C4-2B (cell line): Measurements from ENCODE around the gene SMCO3.

ENCODE experiments used
- H3K27ac ChIP-seq: fragments of 450-650 bp; 2 replicates; pipeline ENCODE4 v1.5.1; 2017
- ZFX ChIP-seq: fragments of 450-650 bp; IDR thresholded peaks from 2 replicates; pipeline ENCODE4 v1.6.1; 2017
- TF ChIP-seq, protein P1 (sequence below): fragments of 450-650 bp; conservative IDR thresholded peaks from 2 replicates; pipeline ENCODE4 v1.5.1; 2017; ENCODE audit warnings: mild to moderate bottlenecking

Gene SMCO3

DNA sequence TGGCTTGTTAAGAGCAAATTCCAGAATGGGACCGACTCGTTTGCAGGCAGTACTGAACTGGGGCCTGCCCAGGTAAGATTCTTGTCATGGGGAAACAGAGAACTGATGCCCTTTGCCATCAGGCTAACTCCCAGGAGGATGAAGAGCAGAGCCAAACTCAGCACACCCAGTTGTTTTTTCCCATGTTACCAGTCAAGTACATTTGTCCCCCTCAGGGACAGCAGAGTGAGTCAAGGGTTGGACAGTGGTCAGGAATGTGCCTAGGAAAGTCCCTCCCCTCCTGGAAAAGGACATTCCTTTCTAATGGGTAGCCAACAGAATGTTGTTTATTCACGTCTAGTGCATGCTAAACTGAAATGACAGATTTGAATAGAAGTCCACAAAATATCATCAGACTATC is 27.8 kb upstream of the SMCO3 start:
- TF ChIP-seq ZFX: no peak
- TF ChIP-seq, protein P1, sequence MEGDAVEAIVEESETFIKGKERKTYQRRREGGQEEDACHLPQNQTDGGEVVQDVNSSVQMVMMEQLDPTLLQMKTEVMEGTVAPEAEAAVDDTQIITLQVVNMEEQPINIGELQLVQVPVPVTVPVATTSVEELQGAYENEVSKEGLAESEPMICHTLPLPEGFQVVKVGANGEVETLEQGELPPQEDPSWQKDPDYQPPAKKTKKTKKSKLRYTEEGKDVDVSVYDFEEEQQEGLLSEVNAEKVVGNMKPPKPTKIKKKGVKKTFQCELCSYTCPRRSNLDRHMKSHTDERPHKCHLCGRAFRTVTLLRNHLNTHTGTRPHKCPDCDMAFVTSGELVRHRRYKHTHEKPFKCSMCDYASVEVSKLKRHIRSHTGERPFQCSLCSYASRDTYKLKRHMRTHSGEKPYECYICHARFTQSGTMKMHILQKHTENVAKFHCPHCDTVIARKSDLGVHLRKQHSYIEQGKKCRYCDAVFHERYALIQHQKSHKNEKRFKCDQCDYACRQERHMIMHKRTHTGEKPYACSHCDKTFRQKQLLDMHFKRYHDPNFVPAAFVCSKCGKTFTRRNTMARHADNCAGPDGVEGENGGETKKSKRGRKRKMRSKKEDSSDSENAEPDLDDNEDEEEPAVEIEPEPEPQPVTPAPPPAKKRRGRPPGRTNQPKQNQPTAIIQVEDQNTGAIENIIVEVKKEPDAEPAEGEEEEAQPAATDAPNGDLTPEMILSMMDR: no peak
- H3K27ac ChIP-seq: no peak overlapping the region

DNA sequence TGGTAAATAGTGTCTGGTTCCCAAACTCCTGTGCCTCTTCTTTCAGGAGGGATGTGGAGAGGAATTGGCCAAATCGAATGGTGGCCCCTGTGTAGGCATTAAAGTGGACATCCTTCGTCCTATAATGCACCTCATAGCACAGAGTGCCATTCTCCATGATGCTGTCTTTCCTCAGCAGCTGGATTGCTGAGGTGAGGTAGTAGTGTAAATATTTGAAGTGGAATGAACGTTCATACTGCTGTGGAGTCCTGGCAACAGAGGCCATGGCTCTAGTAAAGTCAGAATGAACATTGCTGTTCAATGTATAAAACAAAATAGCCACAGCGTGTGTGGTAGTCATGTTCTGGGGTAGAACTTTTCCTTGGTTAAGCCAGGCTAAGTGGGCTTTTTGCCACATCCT is 26.6 kb upstream of the SMCO3 start:
- no peak overlapping the region for H3K27ac ChIP-seq

DNA sequence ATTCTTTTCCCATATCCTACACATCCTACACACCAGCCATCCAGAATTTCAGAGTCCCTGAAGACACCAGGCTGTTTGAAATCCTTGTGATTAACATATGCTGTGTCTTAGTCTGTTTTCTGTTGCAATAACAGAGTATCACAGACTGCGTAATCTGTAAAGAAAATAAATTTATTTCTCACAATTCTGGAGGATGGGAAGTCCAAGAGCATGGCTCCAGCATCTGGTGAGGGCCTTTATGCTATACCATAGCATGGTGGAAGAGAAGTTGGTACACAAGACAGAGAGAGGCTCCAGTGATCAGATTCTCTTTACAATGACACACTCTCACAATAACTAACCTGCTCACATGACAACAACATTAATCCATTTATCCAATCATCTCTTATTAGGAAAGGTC is 25.3 kb upstream of the SMCO3 start:
- TF ChIP-seq ZFX: no peak
- TF ChIP-seq, protein P1: no peak
- no peak overlapping the region for H3K27ac ChIP-seq

More for the DNA sequence above, 26.6 kb upstream of the SMCO3 start:
- TF ChIP-seq, protein P1: no peak
- TF ChIP-seq ZFX: no peak

DNA sequence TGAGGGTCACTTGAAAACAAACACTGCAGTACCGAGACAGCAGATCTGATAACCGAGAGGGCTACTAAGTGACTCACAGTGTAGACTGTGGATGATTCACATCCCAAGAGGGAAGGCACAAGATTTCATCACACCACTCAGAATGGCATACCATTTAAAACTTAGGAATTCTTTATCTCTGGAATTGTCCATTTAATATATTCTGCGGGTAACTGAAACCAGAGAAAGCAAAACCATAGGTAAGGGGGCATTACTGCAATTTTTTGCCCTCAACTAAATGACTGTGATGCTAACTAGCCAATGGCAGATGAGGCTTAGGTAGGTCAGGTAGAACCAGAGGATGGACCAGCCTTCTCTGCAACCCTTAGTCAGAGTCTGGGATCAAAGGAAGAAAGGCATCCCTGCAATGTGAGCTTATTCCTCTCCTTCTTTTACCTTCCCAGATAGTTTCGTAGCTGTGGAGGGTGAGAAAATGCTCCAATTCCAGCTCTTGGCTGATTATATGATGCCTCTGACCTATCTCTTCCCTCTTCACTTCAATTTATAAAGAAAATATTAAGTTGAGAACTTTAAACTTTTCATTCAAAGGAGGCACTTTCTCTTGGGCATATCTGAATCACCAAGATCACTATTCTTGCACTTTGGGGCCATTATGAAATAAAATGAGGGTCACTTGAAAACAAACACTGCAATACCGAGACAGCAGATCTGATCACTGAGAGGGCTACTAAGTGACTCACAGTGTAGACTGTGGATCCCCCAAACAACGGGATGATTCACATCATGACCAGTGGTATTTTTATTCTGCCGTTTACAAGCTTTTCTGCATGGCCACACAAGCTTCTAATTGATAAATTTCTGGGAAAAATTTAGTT is 22.6 kb upstream of the SMCO3 start:
- TF ChIP-seq, protein P1: no peak
- no peak for TF ChIP-seq ZFX
- H3K27ac ChIP-seq: no peak overlapping the region

DNA sequence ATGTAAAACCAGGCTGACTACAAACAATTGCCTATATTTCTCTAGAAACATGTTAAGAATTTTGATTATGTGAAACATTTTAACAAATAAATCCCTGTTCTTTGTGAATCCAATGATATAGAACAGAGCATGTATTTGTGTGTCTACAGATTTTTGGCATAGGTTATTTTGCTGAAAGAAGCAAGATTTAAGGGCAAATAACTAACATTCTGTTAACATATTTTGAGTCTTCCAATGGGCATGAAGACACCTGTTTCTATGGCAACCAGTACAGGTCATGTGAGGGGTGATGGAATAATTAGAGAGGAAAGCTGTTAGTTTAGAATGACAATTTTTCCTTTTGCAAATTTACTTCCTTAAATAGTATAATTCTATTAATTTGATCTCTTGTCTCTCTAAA is 20.5 kb upstream of the SMCO3 start:
- H3K27ac ChIP-seq: no peak overlapping the region
- no peak for TF ChIP-seq ZFX
- TF ChIP-seq, protein P1: no peak

DNA sequence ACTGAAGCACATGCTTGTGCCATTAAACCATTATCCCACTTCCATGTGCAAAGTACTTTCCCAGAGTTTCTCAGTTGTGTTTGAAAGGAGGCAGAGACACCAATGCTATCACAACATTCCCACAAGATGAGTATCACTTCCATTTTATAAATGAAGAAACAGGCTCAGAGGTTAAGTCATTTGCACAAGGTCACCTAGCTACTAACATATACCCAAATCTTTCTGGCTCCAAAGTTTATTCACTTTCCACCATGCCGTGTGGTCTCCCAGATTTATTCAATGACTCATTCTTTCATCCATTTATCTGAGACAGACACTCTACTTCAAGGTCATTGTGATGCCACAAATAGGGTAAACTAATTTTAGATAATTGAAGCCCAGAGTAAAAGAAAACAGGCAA is 20.0 kb upstream of the SMCO3 start:
- no peak overlapping the region for H3K27ac ChIP-seq
- TF ChIP-seq, protein P1: no peak
- no peak for TF ChIP-seq ZFX

DNA sequence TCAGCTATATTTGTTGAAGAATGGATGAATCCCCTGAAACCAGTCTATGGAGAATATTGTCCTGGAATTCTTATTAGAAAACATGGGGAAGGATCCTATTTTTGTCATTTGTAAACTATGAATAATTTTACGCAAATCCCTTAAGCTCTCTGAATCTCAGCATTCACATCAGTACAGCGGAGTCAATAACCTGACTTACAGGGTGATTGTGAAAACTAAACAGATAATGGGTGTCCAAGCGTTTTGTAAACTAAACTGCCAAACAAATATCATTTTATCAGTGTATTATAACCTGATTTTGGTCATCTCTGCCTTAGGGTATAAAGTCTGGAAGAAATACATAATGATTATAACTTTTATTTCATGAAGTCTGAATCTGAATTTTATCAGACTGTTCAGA is 19.4 kb upstream of the SMCO3 start:
- TF ChIP-seq, protein P1: no peak
- no peak for TF ChIP-seq ZFX
- no peak overlapping the region for H3K27ac ChIP-seq
